DMS53 (cell line): ENCODE data around the gene HTR3C.
"Not testable (repeated sequence)": the region's sequence is repeated elsewhere in the genome, so short reads cannot be mapped to it uniquely, and the experiment has no call there.

ENCODE experiments used
- DNase-seq: peaks from one replicate; lab custom pipeline; 2025; lab: John Stamatoyannopoulos, UW

HTR3C gene, protein sequence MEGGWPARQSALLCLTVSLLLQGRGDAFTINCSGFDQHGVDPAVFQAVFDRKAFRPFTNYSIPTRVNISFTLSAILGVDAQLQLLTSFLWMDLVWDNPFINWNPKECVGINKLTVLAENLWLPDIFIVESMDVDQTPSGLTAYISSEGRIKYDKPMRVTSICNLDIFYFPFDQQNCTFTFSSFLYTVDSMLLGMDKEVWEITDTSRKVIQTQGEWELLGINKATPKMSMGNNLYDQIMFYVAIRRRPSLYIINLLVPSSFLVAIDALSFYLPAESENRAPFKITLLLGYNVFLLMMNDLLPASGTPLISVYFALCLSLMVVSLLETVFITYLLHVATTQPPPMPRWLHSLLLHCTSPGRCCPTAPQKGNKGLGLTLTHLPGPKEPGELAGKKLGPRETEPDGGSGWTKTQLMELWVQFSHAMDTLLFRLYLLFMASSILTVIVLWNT

DNA sequence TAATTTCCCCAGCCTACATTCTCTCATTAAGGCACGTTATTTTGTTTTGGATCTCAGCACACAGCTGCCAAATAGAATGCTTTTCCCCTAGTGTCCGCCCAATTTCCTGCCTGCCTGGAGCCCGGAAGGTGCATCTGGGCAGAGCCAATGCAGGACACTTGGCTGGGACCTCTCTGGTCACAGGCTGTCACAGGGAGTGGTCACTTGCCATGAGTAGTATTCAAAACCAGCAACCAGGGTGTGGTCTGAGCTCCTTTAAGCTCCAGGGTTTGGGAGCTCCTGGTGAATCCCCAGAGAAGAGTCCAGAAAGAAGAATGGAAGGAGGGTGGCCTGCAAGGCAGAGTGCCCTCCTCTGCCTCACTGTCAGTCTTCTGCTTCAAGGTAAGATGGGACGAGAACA is at the start of gene HTR3C:
Gene HTR3C, plus strand, starts transcription at position 281 of the 400 bp plus-strand sequence. Its CDS starts 34 bp downstream, at position 315.
- no peak for DNase-seq

DNA sequence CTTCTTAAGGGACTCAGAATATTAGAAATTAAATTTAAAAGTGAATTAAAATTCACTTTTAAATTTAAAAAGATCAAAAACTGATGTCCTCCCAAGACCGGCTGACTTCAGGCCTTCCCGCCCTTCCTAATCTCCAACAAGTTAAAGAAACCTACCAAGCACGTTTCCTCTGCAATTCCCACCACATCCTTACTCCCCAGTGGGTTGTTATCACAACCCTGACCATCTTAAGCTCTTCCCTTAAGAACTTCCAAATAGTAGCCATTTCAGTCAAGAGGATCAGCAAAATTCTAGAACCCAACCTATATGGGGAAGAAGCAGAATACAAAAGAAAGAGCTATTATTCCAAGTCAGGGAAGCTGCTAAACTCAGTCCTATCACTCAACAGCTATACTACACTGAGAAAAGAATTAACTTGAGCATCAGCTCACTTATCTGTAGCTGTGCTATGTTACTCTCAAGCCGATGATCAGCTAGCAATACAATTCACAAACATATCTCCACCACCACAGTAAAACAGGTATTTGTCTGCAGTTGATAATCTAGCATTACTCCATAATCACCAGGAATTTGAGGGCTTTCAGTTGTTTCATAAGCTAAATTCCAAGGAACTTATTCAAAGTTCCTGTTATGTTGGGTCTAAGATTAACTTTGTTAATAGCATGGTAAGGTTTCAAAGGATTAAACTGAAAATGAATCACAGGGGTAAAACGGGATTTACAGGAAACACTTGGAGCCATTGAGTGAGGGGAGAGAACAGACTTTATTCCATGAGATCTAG is 49.5 kb upstream of the HTR3C start:
- DNase-seq, result no peak

DNA sequence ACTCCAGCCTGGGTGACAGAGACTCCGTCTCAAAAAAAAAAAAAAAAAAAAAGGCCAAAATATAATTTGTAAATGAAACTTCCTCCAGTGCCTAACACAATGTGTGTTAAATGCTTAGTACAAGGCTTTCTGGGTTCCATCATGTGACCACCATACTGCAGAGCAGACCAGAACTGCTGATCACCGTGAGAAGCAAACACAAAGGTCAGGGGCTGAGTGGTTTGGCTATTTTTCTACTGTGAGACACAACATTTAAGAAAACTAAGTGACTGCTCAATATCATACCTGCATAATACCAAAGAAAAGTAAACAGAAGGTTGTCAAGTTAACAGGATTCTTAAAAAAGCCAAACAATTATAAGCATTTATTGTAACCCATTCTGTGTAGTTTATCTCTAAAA is 48.4 kb upstream of the HTR3C start:
- no peak for DNase-seq

DNA sequence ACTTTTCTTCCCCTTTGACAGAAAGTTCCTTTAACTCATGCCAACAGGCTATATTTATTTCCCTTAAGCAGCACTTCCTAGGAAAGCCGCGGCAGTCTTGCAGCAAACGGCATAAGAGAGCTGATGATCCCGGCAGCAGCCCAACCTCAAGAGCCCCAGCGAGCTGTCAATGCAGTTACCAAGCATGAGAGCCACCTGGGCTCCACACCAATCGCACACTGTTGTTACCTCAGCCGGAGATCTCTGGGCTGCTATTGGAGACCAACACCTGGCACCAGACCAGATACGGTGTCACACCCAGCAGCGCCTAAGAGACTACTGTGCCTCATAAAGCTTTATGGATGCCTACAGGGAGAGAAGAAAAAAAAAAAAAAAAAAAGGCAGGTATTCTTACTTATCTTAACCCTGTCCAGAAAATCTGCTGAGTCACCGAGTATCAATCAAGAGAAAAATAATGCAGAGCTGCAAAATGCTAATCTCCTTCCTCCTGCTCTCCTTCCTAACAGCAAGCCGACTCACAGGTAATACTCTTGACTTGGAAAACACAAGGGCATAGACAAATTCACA is 46.8 kb upstream of the HTR3C start:
- DNase-seq, result peak; percentile 96

DNA sequence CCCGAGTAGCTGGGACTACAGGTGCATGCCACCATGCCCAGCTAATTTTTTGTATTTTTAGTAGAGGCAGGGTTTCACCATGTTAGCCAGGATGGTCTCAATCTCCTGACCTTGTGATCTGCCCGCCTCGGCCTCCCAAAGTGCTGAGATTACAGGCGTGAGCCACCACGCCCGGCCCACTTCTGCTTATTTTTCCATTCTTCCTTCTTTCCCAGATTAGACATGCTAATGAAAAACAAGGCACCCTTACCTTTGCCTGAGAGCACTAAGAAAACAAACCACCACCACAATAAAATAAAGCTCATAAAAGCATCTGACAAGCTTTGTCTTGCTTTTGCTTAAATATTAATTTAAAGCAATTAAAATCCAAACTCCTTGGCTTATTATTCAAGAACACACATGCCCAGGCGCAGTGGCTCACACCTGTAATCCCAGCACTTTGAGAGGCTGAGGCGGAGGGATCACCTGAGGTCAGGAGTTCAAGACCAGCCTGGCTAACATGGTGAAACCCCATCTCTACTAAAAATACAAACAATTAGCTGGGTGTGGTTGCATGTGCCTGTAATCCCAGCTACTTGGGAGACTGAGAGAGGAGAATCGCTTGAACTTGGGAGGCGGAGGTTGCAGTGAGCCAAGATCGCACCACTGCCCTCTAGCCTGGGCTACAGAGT is 45.6 kb upstream of the HTR3C start:
- not testable (repeated sequence) for DNase-seq

DNA sequence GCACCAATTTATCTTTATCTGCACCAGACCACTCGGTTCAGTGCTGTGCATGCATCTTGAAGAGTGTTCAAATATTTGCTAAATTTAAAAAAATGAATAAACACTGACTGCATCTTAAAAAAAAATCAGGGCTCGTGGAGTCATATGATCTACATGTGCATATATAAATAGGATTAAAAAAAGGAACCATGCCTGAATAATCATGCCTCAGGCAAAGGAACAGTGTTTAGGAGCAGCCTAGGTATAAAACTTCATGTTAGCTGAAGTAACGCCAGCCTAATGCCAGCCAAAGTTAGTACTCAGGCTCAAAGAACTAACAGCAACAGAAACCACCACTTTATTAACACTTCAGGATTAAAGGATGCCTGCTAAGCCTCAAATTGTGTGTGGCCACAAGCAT is 44.7 kb upstream of the HTR3C start:
- peak; percentile 56 for DNase-seq

DNA sequence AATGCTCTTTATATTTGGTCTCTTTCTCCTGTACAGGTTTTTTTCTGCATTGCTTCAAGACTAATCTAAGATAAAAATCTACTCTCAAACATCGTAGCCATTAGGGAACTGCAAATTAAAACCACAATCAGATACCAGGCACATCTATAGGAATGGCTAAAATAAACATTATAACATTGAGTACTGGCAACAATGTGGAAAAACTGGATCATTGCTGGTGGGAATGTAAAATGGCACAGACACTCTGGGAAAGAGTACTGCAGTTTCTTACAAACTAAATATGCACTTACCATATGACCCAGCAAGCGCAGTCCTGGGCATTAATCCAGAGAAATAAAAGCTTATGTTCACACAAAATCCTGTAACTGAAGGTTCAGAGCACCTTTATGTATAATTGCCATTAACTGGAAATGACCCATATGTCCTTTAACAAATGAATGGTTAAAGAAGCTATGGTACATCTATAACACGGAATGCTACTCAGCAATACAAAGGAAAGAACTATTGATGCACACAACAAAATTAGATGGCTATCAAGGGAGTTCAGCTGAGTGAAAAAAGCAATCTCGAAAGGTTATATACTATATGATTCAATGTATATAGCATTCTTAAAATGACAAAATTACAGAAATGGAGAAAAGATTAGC is 41.5 kb upstream of the HTR3C start:
- no peak for DNase-seq

DNA sequence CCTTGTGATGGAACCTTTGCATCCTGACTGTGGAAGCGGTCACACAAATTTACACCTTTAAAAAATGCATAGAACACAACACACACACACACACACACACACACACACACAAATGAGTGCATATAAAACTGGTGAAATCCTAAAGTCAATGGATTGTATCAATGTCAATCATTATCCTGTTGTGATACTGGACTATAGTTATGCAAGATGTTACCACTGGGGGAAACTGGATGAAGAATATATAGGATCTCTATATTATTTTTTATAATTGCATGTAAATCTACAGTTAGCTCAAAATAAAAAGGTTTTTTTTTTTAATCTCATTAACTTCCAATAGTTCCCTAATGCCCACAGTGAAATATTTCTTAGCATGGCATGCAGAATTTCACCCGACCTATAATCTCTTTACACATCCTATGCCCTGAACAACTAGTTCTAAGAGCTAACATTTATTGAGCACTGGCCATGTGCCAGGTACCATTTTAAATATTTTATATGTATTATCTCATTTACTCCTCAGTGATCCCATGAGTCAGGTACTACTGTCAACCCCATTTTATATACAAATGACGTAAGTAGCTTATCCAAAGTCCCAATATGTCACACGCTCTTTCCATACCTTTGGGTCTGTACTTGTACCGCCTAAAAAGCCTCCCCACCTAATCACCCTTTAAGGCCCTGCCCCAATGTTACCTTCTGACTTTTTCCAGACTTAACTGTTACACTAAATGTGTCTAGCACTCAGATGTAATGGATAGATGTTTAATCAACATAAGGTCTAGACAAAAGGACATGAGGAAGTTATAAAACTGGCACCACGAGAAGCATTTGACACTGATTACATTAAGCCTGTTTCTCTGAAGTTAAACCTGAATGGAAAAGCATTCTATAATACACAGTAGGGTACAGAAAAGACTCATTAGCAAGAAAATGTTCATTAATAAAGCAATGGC is 40.6 kb upstream of the HTR3C start:
- DNase-seq, result no peak

DNA sequence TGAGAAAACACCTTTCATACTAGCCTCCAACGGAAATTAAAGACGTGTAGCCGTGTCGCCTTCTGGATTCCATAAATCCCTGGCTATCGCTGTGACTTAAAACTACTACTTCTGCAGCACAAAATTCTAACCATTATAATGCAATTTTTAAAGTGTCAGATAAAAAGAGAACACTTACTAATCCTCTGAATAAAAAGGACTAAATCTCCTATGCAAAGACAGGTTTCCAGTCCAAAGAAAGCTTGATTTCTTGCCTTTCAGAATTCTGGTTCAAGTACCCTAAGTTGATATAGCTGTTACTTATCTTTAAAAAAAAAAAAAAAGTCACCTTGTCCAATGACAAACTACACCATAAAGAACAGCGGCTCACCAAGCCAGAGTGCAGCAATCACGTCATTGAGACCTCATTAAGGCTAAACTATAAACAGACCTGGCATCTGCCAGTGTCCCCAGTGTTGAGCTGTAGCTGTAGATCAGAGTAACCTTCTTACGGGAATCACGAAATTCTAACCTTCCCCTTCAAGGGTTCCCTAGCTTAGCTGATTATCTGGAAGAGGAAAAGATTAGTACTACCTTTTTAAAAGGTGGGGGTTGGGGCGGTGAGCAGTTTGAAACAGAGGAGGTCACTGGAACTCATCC is 37.3 kb upstream of the HTR3C start:
- no peak for DNase-seq

DNA sequence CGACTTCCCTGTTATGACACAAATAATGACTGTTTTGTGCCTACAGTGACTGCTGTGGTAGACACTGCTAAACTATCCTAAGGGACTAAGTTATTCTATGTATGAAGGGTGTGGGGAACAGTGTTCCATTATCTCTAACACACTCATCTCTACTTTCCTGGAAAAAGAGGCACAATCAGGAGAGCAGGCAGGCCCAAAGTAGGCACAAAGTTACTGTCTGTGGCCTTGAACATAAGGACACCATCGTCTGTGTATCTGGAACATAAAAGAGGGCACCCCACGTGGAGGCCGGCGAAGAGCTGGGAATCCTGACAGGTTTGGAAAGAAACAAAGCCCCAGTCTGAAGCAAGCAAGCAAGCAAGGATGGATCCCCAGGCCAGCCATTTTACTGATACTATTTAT is 36.7 kb upstream of the HTR3C start:
- no peak for DNase-seq

DNA sequence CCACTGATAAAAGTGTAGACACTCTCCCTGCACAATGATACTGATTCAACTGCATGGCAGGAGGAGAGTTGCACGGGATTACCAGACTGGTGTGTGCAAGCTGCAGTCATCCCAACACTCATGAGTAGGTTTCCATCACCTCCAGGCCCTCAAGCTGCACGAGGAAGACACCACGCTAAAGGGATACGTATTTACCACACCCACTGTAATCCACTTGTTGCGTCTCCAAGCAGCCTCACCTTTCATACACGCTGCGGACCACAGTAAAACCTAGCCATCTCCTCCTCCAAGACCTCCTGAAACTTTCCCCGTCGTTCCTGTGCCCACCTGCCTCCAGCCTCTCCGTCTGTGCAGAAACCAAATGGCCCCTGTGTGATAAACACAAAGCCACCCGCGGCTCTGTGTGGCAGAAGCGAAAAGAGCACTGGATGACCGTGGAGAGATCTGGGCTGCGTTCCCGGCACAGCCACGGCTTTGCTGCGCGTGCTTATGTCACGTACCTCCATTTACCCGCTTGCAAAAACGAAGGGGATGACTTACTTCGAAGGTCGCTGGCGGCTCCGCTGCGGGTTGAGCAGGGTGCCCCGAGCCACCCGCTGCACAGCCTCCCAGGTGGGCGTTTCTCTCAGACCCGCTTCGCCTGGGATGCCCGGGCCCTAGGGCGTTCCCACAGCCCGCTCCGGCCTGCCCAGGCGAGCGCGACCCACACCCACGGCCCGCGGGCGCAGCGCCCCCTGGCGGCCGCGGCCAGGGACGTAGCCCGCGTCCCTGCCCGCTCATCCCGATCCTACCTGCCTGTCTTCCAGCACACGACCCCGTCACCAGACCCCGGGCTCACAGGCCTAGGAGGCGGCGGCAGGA is 35.8 kb upstream of the HTR3C start:
- DNase-seq, result peak; percentile 75

DNA sequence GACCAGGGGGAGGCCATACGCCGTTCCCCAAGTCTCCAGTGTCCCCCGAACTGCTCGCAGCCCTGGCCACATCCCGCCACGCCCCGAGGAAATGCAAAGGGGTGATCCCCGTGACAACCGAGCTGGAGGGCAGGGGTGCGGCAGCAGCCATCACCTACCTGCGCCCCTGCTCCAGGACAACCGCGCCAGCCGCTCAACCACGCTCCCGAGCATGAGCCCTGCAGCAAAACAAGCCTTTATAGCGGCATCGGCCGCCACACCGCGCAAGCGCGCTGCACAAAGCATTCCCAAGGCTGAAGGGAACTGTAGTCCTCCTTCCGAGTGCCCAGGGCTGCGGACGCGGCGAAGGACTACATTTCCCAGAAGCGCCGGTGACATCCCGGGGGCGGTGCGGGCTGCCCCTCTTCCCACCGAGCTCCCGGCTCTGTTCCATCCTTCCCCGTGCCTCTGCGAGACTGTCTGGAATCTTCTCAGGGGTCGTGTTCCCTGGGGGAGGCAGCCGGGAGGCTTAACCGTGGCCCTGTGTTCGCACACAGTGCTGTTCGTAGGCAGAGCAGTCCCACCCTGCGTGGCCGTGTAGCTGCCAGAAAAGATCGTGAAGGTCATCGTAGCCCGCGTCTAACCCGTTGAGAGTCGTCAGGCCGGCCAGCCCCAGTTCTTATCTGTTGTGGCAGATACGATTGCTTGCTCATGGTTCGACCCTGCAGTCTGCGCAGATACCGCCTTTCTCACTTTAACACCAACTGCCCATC is 35.0 kb upstream of the HTR3C start, which contains the start of gene ABCC5:
Gene ABCC5, minus strand, starts transcription at position 213 of the 752 bp plus-strand sequence. CDS start 3,492 bp downstream, outside the sequence.
- DNase-seq, result peak; percentile 93

DNA sequence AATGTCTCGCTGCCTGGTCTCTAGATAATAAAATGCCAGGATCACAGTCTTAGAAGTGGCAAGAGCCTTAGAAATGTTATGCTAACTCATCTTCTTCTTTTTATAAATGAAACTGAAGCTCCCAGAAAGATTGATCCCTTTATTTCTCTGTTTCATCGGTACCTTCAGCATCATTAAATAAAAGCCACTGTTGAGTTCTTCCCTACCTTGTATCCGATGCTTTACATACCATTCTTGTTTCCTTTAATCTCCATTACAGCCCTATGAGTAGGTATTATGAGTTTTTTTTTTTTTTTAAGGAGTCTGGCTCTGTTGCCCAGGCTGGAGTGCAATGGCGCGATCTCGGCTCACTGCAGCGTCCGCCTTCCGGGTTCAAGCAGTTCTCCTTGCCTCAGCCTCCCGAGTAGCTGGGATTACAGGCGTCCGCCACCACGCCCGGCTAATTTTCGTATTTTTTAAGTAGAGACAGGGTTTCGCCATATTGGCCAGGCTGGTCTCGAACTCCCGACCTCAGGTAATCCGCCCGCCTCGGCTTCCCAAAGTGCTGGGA is 34.3 kb upstream of the HTR3C start:
- no peak for DNase-seq

DNA sequence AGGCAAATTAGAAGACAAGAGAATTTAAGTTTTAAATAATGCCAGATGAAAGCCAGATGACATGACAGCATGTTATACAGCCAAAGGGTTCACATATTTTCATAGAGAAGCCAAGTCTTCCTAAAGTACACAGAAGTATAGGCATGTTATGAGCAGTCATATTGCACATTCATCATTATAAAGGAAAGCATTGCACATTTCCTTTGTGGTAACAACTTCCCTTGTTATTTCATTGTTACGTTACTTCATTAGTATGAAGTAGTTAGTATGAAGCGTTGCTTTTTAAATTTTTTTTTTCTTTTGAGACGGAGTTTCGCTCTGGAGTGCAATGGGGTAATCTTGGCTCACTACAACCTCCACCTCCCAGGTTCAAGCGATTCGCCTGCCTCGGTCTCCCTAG is 30.5 kb upstream of the HTR3C start:
- no peak for DNase-seq

DNA sequence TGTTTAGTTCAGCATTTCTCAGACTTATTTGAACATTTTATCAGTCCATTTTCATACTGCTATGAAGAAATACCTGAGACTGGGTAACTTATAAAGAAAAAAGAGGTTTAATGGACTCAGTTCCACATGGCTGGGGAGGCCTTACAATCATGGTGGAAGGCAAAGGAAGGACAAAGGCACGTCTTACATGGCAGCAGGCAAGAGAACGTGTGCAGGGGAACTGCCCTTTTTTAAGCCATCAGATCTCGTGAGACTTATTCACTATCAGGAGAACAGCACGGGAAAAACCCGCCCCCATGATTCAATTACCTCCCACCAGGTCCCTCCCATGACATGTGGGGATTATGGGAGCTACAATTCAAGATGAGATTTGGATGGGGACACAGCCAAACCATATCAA is 27.6 kb upstream of the HTR3C start:
- not testable (repeated sequence) for DNase-seq

DNA sequence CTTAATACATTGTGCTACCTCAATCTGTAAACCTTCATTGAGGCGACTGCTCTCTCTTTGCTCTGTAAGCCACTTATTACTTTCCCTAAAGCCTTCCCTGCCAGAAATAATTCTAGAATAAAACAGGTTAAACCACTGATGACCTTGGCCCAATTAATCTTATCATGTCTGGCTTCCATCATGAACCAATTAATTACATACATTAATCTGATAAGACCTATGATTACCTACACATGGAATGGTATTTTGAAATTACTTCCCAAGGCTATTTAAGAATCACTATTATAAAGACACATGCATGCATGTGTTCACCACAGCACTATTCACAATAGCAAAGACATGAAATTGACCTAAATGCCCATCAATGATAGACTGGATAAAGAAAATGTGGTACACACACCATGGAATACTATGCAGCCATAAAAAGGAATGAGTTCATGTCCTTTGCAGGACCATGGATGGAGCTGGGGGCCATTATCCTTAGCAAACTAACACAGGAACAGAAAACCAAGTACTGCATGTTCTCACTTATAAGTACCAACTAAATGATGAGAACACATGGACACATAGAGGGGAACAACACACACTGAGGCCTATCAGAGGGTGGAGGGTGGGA is 24.5 kb upstream of the HTR3C start:
- not testable (repeated sequence) for DNase-seq

DNA sequence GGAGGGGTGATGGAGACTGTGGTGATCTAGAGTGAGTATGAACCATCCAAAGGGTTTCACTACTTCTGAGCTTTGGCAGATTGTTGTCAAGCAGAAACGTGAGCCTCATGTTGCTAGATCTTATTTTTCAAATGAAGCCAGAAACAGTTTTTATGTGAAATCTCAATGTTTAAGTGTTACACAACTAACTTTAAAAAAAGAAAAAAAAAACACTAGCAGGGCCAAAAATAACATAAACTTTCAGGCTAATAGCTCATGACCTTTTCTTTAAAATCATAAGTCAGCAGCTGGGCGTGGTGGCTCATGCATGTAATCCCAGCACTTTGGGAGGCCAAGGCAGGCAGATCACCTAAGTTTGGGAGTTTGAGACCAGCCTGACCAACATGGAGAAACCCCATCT is 23.4 kb upstream of the HTR3C start:
- no peak for DNase-seq
